MG63 (cell line): ENCODE measurements around the gene CYP2A13. TPM values are rescaled to one million over a fixed set of nuclear protein-coding genes. Genes with fewer than 3 reads are reported as not detected.
"Not testable (repeated sequence)": the region's sequence is repeated elsewhere in the genome, so short reads cannot be mapped to it uniquely, and the experiment has no call there.

Experiments used
- DNase-seq: peaks from one replicate; pipeline ENCODE4 v3.0.0-alpha.2; 2020
- H3K27me3 ChIP-seq: fragments of 250-450 bp; sonication (Bioruptor Pico); 2 replicates; pipeline ENCODE4 v1.5.1; 2020; ENCODE audit warnings: mild to moderate bottlenecking, moderate library complexity
- H3K36me3 ChIP-seq: fragments of 250-450 bp; sonication (Bioruptor Pico); 2 replicates; pipeline ENCODE4 v1.5.1; 2020; ENCODE audit warnings: mild to moderate bottlenecking, moderate library complexity
- H3K4me3 ChIP-seq: fragments of 250-450 bp; sonication (Bioruptor Pico); 2 replicates; pipeline ENCODE4 v1.5.1; 2020; ENCODE audit warnings: mild to moderate bottlenecking, moderate library complexity
- H3K9me3 ChIP-seq: fragments of 250-450 bp; sonication (Bioruptor Pico); 2 replicates; pipeline ENCODE4 v1.5.1; 2020; ENCODE audit warnings: mild to moderate bottlenecking, moderate library complexity
- total RNA-seq: library from RNA; depleted of rRNA; stranded (reverse); fragments of >200 nt; shearing (Covaris generic); gene quantifications from 2 replicates; pipeline ENCODE4 v1.2.3, GENCODE V29; 2014; ENCODE audit warnings: low replicate concordance; rRNA removed

The CYP2A13 gene, protein sequence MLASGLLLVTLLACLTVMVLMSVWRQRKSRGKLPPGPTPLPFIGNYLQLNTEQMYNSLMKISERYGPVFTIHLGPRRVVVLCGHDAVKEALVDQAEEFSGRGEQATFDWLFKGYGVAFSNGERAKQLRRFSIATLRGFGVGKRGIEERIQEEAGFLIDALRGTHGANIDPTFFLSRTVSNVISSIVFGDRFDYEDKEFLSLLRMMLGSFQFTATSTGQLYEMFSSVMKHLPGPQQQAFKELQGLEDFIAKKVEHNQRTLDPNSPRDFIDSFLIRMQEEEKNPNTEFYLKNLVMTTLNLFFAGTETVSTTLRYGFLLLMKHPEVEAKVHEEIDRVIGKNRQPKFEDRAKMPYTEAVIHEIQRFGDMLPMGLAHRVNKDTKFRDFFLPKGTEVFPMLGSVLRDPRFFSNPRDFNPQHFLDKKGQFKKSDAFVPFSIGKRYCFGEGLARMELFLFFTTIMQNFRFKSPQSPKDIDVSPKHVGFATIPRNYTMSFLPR
- not detected in 2 replicates for total RNA-seq

DNA sequence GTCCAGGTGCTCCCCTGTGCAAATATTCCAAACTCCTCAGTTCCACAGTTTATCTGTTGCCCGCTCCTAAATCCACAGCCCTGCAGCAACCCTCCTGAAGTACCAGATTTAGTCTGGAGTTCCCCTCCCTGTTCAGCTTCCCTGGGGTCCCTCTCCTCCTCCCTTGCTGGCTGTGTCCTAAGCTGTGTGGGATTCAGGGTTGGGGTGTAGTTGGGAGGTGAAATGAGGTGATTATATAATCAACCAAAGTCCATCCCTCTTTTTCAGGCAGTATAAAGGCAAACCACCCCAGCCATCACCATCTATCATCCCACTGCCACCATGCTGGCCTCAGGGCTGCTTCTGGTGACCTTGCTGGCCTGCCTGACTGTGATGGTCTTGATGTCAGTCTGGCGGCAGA, at the start of gene CYP2A13:
Gene CYP2A13 (plus strand): TSS at position 301 of the 400 bp plus-strand sequence. CDS start 21 bp downstream, at position 322.
- no peak for DNase-seq
- Histone ChIP-seq H3K36me3 (no peaks in the 10 kb centered on the region), H3K9me3 (no peaks in the 10 kb centered on the region), H3K4me3 (no peak within 1 kb of the TSS), H3K27me3 (peaks cover 49% of the 10 kb centered on the region)

DNA sequence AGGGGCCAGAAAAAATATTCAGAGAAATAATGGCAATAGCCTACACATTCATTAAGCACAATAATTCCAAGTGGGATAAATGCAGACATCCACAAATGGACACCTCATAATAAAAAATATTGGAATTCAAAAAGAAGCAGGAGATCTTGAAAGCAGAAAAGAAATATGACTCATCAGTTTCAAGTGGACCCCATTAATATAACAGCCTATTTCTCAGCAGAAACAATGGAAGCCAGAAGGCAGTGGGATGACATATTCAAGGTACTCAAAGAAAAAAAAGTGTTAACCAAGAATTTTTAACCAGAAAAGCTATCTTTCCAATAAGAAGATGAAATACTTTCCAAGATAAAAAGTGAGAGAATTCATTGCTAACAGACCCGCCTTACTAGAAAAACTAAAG, 48.4 kb upstream of the CYP2A13 start:
- Histone ChIP-seq H3K9me3 (peaks cover 9% of the 10 kb centered on the region), H3K36me3 (no peaks in the 10 kb centered on the region), H3K4me3 (no peak overlapping the region), H3K27me3 (peaks cover 48% of the 10 kb centered on the region)
- DNase-seq: no peak

DNA sequence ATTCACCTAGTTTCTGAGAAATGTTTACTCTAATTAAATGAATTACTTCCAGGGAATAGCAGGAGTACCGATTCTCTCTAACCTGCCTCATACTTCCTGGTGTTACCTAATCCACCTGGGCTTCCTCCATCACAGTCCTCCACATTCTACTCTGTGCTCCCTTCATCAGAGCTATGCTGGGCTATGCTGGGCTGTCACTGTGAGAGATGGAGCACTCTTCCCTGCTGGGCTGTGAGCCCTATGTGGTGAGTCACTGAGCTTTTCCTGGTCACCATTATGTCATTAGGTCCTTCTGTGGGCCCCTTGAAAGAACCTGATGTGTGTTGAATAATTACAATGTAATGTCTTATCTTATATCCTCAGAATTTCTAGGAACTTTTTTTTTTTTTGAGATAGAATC, 43.2 kb upstream of the CYP2A13 start:
- H3K27me3 ChIP-seq: peaks cover 67% of the 10 kb centered on the region
- peak; percentile 15 for DNase-seq
- not testable (repeated sequence) for H3K4me3 ChIP-seq, H3K36me3 ChIP-seq, H3K9me3 ChIP-seq

DNA sequence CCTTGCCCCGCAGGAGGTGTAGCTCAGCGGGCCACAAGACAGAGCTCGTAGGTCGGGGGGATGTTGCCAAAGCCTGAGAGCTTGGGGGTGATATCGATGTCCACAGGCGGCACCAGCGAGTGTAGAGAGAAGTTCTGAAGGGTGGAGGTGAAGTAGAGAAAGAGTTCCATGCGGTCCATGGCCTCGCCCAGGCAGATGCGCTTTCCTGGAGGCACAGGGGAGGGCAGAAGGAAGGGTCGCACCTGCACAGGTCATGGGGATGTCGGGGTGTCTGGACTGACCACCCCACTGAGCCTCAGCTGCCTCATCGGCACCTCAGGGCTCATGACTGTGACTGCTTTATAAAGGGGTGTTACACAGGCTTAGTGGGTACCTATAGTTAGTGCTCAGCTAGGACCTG, 37.8 kb upstream of the CYP2A13 start:
- DNase-seq: no peak
- Histone ChIP-seq H3K36me3 (no peaks in the 10 kb centered on the region), H3K9me3 (no peaks in the 10 kb centered on the region), H3K27me3 (peaks cover 82% of the 10 kb centered on the region), H3K4me3 (no peak overlapping the region)

DNA sequence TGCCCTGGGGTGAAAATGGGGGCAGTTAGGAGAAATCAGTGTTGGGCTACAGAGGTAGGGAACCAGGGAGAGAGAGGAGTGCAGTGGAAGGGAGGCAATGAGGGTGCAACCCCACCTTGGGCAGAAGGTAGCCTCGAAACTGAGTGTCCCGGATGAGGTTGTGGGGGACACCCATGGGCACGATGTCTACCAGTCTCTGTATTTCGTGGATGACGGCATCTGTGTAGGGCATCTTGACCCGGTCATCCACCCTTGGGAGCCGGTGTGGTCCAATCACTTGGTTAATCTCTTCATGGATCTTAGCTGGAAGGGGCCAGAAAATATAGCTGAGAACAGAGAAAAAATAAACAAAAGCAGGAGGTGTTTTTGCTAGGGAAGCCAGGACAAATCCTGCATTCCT, 36.1 kb upstream of the CYP2A13 start:
- H3K4me3 ChIP-seq, DNase-seq: not testable (repeated sequence)
- H3K27me3 ChIP-seq: peaks cover 85% of the 10 kb centered on the region

DNA sequence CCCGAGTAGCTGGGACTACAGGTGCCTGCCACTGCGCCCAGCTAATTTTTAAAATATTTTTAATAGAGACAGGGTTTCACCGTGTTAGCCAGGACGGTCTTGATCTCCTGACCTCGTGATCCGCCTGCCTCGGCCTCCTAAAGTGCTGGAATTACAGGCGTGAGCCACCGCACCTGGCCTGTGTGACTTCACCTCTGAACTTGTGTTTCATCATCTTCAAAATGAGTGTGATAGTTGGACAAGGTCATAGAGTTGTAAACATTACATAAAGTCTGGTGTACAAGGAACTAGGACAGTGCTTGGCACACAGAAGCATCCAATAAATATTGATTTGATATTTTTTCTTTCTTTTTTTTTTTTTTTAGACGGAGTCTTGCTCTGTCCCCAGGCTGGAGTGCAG, 34.9 kb upstream of the CYP2A13 start:
- not testable (repeated sequence) for H3K36me3 ChIP-seq, DNase-seq, H3K9me3 ChIP-seq, H3K4me3 ChIP-seq
- H3K27me3 ChIP-seq: peaks cover 79% of the 10 kb centered on the region

More for the DNA sequence above, 36.1 kb upstream of the CYP2A13 start:
- not testable (repeated sequence) for H3K36me3 ChIP-seq, H3K9me3 ChIP-seq

DNA sequence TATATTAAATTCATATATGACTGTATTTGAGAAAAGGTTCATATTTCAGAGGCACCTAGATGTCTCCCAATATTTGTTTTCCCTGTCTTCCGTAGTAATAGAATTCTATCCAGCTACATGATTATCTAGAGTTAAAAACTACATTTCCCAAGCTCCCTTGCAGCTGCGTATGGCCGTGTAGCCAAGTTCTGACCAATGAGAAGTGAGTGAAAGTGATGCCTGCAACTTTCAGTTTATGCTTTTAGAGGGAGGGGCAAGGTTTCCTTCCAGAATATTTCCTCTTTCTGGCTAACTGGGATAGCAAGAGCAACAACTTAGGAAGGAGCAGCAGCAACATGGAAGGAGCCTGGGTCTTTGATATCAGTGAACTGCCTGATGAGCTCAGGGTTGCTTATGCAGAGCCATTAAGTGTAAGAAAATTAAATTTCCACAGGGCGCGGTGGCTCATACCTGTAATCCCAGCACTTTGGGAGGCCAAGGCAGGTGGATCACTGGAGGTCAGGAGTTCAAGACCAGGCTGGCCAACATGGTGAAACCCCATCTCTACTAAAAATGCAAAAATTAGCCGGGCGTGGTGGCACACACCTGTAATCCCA, 23.2 kb upstream of the CYP2A13 start:
- peaks cover 2% of the 10 kb centered on the region for H3K9me3 ChIP-seq
- H3K36me3 ChIP-seq: no peaks in the 10 kb centered on the region
- H3K27me3 ChIP-seq: peaks cover 73% of the 10 kb centered on the region
- no peak overlapping the region for H3K4me3 ChIP-seq
- peak; percentile 10 for DNase-seq

DNA sequence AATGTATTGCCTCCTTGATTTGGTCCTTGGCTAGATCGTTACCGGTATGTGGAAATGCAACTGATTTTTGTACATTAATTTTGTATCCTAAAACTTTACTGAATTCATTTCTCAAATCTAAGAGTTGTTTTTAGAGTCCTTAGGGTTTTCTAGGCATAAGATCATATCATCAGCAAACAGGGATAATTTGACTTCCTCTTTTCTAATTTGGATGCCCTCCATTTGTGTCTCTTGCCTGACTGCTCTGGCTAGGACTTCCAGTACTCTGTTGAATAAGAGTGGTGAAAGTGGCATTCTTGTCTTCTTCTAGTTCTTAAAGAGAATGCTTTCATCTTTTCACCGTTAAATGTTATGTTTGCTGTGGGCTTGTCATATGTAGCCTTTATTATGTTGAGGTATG, 12.0 kb upstream of the CYP2A13 start:
- no peaks in the 10 kb centered on the region for H3K36me3 ChIP-seq
- DNase-seq: no peak
- H3K9me3 ChIP-seq: peaks cover 8% of the 10 kb centered on the region
- peaks cover 47% of the 10 kb centered on the region for H3K27me3 ChIP-seq
- no peak overlapping the region for H3K4me3 ChIP-seq

DNA sequence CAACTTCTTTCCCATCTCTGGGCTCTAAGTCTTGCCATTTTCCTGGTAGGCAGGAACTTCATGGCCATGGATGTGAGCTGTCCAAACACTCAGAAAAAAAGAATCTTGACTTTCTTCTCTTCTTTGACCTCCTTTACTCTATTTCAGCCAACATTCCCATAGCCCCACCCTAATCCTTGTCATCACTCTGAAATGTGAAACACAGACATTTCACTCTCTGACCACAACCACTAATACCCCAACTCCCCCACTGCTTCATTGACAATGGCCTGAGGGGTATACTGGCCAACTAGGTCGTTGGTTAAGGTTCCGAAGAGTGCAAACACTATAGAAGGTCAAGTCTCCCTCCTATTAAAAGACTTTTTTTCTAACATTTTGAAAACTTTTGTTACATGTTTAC, 4.7 kb upstream of the CYP2A13 start:
- H3K4me3 ChIP-seq: no peak overlapping the region
- H3K27me3 ChIP-seq: peaks cover 22% of the 10 kb centered on the region
- DNase-seq: no peak
- H3K9me3 ChIP-seq: peaks cover 5% of the 10 kb centered on the region; the same call in 1 of the 2 replicates
- no peaks in the 10 kb centered on the region for H3K36me3 ChIP-seq

DNA sequence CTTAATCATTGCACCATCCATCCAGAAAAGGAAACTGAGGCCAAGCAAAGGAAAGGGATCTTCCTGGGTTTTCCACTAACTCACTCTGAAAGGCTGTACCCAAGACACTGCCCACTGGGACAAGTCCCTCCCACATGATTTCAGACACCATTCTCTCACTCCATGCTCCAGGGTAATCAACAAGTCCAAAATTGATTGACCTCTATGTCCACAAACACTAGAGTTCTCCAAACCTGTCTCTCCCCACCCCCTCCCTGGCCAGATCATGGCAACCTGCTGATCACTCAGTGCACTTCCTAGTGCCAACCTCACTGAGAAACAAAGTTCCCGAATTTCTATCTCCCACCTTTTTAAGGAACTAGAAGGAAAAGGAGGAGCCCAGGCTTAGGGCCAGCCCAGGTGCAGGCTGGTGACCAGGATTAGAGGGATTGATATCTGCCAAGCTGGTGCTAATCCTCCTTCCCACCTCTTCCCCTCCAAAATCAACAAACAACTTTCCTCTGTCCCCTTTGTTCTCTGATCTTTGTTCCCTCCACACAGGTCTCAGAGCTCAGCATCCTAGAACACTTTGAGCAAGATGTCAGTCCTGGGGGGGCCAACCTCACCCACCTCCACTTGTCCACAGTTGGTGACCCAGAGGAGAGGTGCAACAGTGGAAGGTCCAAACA, 2.4 kb upstream of the CYP2A13 start:
- no peak for DNase-seq
- H3K4me3 ChIP-seq: no peak overlapping the region
- no peaks in the 10 kb centered on the region for H3K9me3 ChIP-seq
- peaks cover 33% of the 10 kb centered on the region for H3K27me3 ChIP-seq
- H3K36me3 ChIP-seq: no peaks in the 10 kb centered on the region

DNA sequence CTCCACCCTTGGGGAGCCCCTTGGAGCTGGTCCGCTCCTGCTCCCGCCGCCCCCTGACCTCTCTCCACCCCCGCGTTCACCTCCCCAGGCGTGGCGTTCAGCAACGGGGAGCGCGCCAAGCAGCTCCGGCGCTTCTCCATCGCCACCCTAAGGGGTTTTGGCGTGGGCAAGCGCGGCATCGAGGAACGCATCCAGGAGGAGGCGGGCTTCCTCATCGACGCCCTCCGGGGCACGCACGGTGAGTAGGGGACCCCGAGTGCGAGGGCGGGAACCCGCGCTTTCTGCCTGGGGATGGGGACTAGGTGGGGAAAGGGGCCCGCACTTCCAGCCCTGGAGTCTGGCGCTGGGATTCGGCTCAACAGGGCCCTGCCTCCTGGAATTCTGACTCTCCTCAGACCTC, 1.7 kb downstream of the CYP2A13 start:
- no peaks in the 10 kb centered on the region for H3K9me3 ChIP-seq
- no peak for DNase-seq

DNA sequence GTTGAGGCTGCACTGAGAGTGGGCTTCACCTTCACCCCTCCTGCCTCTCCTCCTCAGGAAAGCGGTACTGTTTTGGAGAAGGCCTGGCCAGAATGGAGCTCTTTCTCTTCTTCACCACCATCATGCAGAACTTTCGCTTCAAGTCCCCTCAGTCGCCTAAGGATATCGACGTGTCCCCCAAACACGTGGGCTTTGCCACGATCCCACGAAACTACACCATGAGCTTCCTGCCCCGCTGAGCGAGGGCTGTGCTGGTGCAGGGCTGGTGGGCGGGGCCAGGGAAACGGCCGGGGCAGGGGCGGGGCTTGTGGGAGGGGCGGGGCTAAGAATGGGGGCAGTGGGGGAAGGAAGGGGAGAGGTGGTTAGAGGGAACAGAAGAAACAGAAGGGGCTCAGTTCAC, 7.5 kb downstream of the CYP2A13 start:
- Histone ChIP-seq H3K27me3 (peaks cover 46% of the 10 kb centered on the region), H3K9me3 (0 out of 2 replicates have a peak, but pooled peaks cover 2% of the 10 kb centered on the region), H3K36me3 (no peaks in the 10 kb centered on the region), H3K4me3 (no peak overlapping the region)
- DNase-seq: no peak

More for the DNA sequence above, 1.7 kb downstream of the CYP2A13 start:
- no peak overlapping the region for H3K4me3 ChIP-seq
- no peaks in the 10 kb centered on the region for H3K36me3 ChIP-seq
- peaks cover 51% of the 10 kb centered on the region for H3K27me3 ChIP-seq

DNA sequence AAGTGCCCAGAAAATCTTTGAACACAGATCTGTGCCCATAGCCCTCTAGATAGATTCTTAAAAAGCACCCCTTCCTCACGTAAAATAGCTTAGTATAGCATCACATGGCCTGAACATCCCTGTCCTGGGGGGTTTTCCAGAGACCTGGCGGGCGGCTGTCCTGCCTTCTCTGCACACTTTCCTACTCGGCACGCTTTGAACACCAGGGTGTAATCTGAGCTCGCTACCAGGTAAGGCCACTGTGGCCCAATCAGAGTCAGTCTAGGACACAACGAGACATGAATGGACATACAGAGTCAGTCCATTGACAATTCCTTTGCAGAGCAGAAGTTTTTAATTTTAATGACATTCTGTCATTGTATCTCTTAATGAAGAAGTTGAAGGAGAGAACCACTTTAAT, 8.1 kb downstream of the CYP2A13 start:
- H3K36me3 ChIP-seq: no peaks in the 10 kb centered on the region
- DNase-seq: no peak
- H3K9me3 ChIP-seq: peaks cover 5% of the 10 kb centered on the region
- H3K27me3 ChIP-seq: peaks cover 41% of the 10 kb centered on the region
- no peak overlapping the region for H3K4me3 ChIP-seq

DNA sequence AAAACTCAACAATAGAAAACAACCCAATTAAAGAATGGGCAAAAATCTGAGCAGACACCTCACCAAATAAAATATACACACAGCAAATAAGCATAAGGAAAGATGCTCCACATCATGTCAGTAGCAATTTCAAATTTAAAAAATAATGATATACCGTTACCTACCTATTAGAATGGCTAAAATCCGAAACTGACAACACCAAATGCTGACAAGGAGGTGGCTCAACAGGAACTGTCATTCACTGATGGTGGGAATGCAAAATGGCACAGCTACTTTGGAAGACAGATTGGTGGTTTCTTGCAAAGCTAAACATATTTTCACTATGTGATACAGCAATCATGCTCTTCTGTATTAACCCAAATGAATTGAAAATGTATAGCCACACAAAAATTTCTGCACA, 9.1 kb downstream of the CYP2A13 start:
- H3K27me3 ChIP-seq: peaks cover 35% of the 10 kb centered on the region
- no peak for DNase-seq
- H3K36me3 ChIP-seq: no peaks in the 10 kb centered on the region
- H3K9me3 ChIP-seq: peaks cover 15% of the 10 kb centered on the region
- no peak overlapping the region for H3K4me3 ChIP-seq

DNA sequence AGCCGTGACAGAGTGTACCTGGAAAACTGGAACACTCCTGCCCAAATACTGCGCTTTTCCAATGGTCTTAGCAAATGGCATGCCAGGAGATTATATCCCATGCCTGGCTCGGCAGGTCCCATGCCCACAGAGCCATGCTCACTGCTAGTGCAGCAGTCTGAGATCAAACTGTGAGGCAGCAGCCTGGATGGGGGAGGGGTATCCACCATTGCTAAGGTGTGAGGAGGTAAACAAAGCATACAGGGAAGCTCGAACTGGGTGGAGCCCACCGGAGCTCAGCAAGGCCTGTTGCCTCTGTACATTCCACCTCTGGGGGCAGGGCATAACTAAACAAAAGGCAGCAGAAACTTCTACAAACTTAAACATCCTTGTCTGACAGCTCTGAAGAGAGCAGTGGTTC, 10.5 kb downstream of the CYP2A13 start:
- Histone ChIP-seq H3K9me3 (peaks cover 19% of the 10 kb centered on the region), H3K4me3 (no peak overlapping the region), H3K36me3 (no peaks in the 10 kb centered on the region), H3K27me3 (peaks cover 24% of the 10 kb centered on the region)
- no peak for DNase-seq

DNA sequence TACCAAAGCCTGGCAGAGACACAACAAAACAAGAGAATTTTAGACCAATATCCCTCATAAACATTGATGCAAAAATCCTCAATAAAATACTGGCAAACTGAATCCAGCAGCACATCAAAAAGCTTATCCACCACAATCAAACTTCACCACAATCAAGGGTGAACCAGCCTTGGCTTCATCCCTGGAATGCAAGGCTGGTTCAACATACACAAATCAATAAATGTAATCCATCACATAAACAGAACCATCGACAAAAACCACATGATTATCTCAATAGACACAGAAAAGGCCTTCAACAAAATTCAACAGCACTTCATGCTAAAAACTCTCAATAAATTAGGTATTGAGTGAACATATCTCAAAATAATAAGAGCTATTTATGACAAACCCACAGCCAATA, 14.0 kb downstream of the CYP2A13 start:
- not testable (repeated sequence) for DNase-seq, H3K4me3 ChIP-seq, H3K36me3 ChIP-seq
- peaks cover 23% of the 10 kb centered on the region for H3K9me3 ChIP-seq
- peaks cover 20% of the 10 kb centered on the region for H3K27me3 ChIP-seq

DNA sequence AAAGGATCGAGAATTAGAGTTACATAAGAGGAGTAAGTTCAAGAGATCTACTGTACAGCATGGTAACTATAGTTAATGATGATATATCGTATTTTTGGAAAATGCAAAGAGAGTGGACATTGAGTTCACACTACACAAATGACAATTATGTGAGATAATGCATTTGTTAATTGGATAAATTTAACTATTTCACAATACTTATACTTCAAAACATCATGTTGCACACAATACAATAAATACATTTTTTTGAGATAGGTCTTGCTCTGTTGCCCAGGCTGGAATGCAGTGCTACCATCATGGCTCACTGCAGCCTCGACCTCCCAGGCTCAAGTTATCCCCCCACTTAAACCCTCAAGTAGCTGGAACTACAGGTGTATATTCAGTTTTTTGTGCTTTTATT, 17.9 kb downstream of the CYP2A13 start:
- DNase-seq: no peak
- peaks cover 8% of the 10 kb centered on the region for H3K27me3 ChIP-seq
- H3K9me3 ChIP-seq: peaks cover 20% of the 10 kb centered on the region
- no peak overlapping the region for H3K4me3 ChIP-seq
- H3K36me3 ChIP-seq: no peaks in the 10 kb centered on the region
